HG03103 (cell line): ENCODE results near the gene CMTM8.

Experiments used
- ATAC-seq: cut with Tn5 transposase; IDR thresholded peaks from one replicate; pipeline ENCODE4 v1.9.1; 2021; ENCODE audit warnings: low read depth; ENCODE audit not compliant: unreplicated experiment

Gene CMTM8

DNA sequence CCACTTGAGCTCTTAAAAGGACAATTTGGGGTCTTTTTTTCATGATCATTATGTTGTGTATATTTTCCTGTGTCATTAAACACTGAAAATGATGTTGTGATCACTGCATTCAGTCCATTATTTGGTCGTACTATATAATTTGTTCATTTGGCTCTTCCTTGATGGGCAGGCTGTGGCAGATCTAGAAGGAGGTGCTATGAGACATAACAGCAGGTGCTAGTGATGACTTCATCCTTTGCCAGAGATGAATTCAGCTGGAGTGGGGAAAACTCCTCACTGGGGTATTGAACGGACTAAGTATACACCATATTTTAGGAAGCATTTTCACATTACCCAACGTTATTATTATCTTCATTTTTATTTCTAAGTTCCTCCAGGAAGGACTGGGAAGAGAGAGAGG lies 165.2 kb downstream of the CMTM8 start:
- ATAC-seq: no peak

DNA sequence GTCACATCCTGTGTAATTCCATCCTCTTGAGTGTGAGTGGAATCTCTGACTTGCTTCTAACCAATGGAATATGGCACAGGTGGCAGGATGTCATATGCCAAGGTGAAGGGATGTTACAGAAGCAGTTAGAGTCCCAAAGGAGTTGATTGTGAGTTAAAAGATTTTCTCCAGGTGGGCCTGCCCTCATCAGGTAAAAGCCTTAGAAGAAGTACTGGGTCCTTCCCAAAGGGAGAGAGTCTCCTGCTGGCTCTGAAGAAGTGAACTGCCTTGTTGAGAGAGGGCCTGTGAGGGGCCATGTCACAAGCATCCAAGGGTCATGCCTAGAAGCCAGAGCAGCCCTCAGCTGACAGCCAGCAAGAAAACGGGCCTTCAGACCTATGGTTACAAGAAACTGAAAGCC lies 166.2 kb downstream of the CMTM8 start:
- no peak for ATAC-seq

DNA sequence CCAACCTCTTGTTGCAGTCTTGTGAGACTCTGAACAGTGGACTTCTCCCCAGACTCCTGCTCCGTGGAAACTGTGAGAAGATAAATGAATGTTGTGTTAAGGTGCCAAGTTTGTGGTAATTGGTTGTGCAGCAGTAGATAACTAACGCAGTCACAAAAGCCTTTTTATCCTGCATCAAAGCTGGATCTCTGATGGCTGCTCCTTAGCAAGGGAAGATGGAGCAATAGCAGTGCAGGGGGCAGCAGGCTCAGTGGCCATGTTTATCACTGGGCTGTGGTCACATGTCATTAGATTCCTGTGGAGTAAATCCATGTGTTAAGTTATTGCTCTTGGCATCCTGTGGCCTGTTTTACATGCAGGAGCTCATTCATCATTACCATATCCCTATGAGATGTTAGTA lies 166.7 kb downstream of the CMTM8 start:
- ATAC-seq: no peak

DNA sequence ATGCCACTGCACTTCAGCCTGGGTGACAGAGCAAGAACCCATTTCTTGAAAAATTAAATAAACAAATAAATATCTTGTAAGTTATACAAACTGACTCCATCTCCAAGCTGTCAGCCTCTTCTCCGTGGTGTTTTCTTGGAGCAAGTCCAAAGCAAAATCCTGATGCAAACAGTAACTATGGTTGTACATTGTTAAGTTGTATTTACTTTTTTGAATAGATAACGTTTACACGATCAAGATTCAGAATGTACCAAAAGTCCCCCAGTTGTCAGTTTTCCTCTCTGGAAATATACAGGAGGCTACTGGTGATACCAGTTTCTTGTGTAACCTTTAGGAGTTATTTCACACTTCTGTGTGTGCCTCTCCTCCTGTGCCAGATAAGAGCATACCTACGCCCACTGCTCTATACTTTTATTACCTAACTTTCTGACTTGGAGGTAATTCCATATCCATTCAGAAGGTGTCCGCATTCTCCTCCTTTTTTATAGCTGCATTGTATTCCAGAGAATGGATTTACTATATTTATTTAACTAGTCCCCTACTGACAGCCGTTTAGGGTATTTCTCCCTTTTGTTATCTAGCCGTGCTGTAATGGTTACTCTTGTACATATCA lies 167.3 kb downstream of the CMTM8 start:
- ATAC-seq: no peak

DNA sequence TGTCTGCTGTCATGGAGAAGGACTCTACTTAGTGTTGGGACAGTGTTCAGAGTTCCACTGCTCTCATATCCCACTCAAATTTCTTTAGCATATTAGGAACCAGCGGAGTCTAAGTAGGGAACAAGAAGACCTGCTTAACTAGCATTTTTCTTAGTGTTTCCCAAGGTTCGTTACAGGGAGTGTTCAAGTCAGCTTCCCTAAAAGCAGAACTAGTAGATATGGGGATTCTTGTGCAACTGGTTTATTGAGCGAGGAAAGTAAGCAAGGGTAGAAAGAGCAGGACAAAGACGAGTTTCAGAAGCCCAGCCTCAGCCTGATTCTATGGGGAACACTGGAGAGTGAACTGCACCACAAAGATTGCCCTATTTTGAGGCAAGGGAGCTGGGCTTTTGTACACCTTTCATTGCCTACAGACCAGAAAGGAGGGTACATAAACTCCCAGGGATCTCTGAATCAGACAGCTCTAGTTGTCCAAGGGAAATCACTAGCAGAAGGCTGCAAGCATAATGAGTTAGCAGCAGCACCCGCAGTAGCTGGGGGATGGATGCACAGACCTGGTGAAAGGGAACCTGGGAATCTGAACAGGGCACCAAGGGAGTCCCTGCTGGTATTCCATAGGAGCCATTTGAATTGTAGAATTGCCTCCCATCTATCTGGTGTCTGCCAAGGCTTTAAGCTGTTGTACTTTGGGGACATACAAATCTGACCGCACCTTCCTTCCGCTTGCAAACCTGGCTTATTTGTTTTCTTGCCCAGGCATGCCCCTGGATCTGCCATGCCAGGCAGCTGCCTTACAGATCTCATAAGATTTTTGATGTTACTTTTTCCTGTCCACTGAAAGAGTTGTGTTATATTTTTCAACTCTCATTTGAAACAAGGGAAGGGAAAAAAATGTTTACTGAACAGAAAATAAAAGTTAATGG lies 168.3 kb downstream of the CMTM8 start:
- no peak for ATAC-seq

DNA sequence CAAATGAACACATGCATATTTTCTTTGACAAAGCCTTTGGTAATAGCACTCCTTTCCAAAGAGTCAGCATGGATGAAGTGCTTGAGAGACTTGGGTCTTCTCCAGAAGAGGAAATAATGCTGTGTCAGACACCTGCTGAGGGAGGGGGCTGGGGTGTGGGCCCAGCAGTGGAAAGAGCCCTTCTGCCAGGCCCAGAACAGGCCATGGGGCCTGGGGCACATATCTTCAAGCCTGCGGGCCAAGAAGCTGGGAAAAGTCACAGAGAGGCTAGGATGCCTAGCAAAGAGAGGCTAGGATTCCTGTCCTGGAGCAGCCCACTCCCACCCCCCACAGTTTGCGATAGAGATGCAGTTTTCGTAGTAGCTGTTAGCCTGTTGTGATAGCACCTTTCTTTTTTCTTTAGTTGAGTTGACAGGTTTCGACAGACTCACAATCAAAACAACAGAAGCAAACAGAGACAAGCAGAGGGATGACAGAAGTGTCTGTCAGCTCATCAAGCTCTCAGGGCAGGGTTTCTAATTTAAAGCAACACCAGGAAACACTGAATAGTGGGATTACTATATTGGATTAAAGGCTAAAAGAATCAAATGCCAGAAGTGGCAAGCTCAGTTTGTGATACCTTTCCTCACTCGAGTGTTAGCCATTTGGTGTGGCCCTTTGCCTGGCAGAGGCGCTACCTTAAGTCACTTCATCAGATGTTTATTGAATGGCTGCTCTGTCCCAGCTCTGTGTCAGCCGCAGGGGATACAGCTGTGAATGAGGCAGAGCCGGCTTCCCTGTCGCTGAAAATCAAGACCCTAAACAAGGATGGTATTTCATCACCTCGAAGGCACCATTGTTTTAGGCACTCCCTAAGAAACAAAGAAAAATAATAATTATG lies 172.1 kb downstream of the CMTM8 start:
- ATAC-seq: no peak

DNA sequence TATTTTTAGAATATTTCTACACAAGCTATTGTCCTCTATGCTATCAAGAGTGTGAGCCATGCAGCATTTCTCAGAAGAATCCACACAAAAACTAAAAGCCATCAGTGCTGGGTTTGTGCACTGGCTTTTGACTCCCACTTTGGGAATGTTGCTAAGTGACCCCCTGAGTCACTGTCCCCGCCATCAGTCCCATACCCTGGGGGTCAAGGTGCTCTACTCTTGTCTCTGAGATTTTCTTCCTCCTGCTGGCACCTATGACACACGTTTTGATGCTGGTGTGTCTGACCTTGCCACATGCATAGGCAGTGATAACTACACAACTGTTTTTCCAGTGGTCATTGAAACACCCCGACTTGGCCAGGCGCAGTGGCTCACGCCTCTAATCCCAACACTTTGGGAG lies 173.0 kb downstream of the CMTM8 start:
- no peak for ATAC-seq

DNA sequence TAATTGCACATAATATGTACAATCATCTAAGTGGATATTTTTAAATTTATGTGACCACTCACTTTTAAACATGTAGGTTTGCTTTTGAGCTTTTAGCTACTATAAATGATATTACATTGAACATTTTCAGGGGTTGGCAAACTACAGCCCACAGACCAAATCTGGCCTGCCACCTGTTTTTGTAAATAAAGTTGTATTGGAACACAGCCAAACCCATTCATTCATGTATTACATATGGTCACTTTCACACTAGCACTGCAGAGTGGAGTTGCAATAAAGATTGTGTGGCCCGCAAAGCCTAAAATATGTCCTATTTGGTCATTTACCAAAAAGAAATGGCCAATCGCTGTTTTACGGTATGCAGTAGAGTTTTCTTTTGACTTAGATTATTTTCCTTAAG lies 174.4 kb downstream of the CMTM8 start:
- no peak for ATAC-seq

DNA sequence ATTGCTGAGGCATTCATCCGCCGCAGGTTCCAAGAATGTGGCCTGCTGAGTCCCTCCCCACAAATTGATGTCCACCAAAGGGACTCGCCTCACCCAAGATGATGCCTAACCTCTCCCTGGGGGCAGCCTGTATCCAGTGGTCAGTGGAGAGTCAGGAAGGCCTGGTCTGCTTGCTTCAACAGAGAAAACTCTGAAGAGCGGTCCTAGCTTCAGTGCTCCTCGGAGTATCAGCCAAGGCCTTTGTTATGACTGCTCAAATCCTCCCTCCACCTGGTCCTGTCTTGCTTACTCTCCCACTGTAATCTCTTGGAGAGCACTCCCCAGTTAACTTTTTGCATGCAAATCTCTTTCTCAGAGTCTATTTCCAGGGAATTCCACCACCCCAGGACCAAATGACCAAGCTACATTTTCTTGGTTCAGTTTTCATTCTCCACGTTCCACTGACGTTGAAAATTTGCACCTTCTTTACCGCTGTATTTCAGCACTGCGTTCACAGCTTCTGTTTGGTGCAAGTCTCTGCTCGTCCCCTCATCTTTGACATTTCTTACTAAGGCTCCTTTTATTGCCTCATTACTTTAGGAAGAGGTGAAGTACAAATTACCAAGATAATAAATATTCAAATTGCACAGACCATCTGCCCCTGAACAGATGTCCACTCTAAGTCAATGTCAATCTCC lies 175.5 kb downstream of the CMTM8 start:
- ATAC-seq: no peak

DNA sequence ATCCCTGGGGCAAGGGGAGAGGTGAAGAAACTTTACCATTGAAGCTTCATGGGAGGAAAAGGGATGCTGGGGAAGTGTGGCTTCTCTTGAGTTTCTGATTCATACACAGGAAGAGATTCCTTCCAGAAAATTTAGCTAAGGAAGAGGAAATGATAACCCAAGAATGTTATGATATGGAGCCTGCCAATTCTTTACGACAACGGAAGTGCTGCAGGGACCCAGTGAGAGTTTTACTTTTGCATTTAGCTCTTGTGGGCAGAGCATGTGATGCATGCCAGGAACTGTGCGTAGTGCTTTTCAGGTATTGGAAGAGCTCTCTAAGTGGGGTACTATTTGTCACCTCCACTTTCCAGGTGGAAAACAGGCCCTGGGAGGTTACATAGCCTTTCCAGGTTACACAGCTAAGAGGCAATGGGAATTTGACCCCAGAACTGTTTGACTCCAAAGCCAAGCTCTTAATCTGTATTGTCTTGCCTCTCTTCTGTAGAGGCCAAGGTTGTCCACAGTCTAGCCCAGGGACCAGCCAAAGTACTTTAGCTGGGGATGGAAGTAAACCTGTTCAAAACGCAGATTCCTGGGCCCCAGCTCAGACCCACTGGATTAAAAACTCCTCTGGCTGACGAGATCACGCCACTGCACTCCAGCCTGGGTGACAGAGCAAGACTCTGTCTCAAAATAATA lies 176.2 kb downstream of the CMTM8 start:
- ATAC-seq: no peak

DNA sequence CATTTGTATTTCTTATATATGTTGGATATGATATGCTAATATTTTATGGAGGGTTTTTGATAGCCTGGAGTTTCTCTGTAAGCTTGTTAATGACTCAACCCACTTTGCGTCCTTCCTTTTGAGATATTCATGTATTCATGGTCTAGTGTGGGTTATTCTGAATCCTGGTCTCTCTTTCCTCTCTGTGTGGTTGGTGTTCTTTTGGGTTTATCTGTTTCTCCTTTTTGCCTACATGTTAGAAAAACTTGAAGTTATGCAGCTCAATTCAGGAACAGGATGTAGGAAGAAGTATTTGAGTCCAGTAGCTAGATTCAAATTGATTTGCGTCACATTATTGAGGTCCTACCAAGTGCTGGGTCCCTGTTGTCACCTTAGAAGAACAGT lies 181.3 kb downstream of the CMTM8 start:
- no peak for ATAC-seq
